ENCODE measurements around the gene SPDYE17. TPM values are rescaled to one million over a fixed set of nuclear protein-coding genes. Genes with fewer than 3 reads are reported as not detected.

Gene SPDYE17, protein sequence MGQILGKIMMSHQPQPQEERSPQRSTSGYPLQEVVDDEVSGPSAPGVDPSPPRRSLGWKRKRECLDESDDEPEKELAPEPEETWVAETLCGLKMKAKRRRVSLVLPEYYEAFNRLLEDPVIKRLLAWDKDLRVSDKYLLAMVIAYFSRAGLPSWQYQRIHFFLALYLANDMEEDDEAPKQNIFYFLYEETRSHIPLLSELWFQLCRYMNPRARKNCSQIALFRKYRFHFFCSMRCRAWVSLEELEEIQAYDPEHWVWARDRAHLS
- total RNA-seq, result not detected in 2 replicates

GRCh38 chr7:77032261-77032660, at the start of gene SPDYE17:
SPDYE17 (minus strand) TSS chr7:77032361; CDS start chr7:77030570, 1,791 bp downstream.

DNA sequence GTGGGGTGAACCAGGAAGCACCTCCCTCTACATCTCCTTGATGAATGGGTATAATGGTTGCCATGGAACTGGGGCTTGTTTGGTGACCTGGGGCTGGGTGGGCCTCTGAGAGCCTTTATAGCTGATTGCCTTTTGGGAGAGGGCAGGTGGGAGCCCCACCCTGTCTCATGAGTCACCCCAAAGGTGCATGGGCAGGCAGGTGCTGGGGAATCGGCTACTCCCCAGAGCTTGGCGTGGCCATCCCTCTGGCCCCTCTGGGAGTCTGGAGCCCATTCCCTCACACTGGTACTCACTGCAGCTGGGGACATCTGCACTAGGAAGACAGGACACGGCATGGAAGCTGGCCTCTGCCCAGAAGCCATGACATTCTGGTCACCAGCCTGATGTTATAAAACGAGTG, 30.4 kb upstream of the SPDYE17 start, which contains the start of gene SPDYE18:
Gene SPDYE18, minus strand, starts transcription at position 2 of the 400 bp plus-strand sequence. CDS start 2,046 bp downstream, outside the sequence.

Small RNAs within 50 kb of the gene (small RNA-seq; reads per million reads assigned to genes)
- not detected for gene RF00019

Other genes starting within 250 kb of the SPDYE17 start
- 0.59 TPM in 1 of 2 replicates, not detected in the other for gene SPDYE18, start 30.2 kb upstream of the SPDYE17 start, total RNA-seq
- gene CCDC146, start 90.3 kb upstream of the SPDYE17 start, total RNA-seq, result 0.98 and 1.5 TPM in 2 replicates
- gene FGL2, start 167.5 kb upstream of the SPDYE17 start, total RNA-seq, result under 0.01 and 0.20 TPM in 2 replicates

Data from subcutaneous preadipocyte (primary cell).